Amniotic epithelial cell (primary cell): ENCODE results near the gene ADIPOQ.
"Not testable (repeated sequence)": the region's sequence is repeated elsewhere in the genome, so short reads cannot be mapped to it uniquely, and the experiment has no call there.

Source experiments
- DNase-seq: peaks from one replicate; pipeline ENCODE4 v3.0.0-alpha.2; 2010; ENCODE audit warnings: low read depth

ADIPOQ gene

GRCh38 chr3:186826976-186827857 is 15.3 kb upstream of the ADIPOQ start:
- peak; percentile 51 for DNase-seq

GRCh38 chr3:186828340-186828739 is 14.2 kb upstream of the ADIPOQ start:
- no peak for DNase-seq

GRCh38 chr3:186831798-186832197 is 10.7 kb upstream of the ADIPOQ start:
- DNase-seq: no peak

- DNase-seq: no peak
Observed at GRCh38 chr3:186832276-186832675, 10.2 kb upstream of the ADIPOQ start.

- DNase-seq: peak; percentile 90
Observed at GRCh38 chr3:186839874-186840641, 2.5 kb upstream of the ADIPOQ start.

GRCh38 chr3:186841620-186842019 is 890 bp upstream of the ADIPOQ start:
- DNase-seq: no peak

GRCh38 chr3:186843039-186843432 is 526 bp downstream of the ADIPOQ start:
- no peak for DNase-seq

GRCh38 chr3:186844908-186845307 is 2.4 kb downstream of the ADIPOQ start:
- no peak for DNase-seq

GRCh38 chr3:186845756-186846155 is 3.2 kb downstream of the ADIPOQ start:
- no peak for DNase-seq

GRCh38 chr3:186847437-186847836 is 4.9 kb downstream of the ADIPOQ start:
- no peak for DNase-seq

GRCh38 chr3:186849374-186849975 is 7.0 kb downstream of the ADIPOQ start:
- peak; percentile 39 for DNase-seq

GRCh38 chr3:186851835-186852234 is 9.3 kb downstream of the ADIPOQ start:
- DNase-seq: not testable (repeated sequence)

- no peak for DNase-seq
Observed at GRCh38 chr3:186852994-186853393, 10.5 kb downstream of the ADIPOQ start.

- DNase-seq: no peak
Observed at GRCh38 chr3:186854146-186854545, 11.6 kb downstream of the ADIPOQ start.

- no peak for DNase-seq
Observed at GRCh38 chr3:186854954-186855353, 12.4 kb downstream of the ADIPOQ start.

GRCh38 chr3:186857743-186858142 is 15.2 kb downstream of the ADIPOQ start:
- DNase-seq: no peak

- DNase-seq: not testable (repeated sequence)
Observed at GRCh38 chr3:186865215-186865853, 22.8 kb downstream of the ADIPOQ start.

GRCh38 chr3:186866095-186866494 is 23.6 kb downstream of the ADIPOQ start:
- DNase-seq: not testable (repeated sequence)

GRCh38 chr3:186869253-186870100 is 27.0 kb downstream of the ADIPOQ start:
- no peak for DNase-seq

- no peak for DNase-seq
Observed at GRCh38 chr3:186870421-186871201, 28.1 kb downstream of the ADIPOQ start.
